GM19193 (cell line): Measurements from ENCODE around the gene OBP2A.

ENCODE experiments used
- POLR2A ChIP-seq: IDR thresholded peaks from 4 replicates; pipeline ENCODE4 v1.6.1; 2011; ENCODE audit not compliant: insufficient read depth, insufficient read length; ENCODE audit errors: extremely low read depth

Gene OBP2A

GRCh38 chr9:135505406-135506187 lies 40.3 kb upstream of the OBP2A start:
- TF ChIP-seq POLR2A, result no peak

DNA sequence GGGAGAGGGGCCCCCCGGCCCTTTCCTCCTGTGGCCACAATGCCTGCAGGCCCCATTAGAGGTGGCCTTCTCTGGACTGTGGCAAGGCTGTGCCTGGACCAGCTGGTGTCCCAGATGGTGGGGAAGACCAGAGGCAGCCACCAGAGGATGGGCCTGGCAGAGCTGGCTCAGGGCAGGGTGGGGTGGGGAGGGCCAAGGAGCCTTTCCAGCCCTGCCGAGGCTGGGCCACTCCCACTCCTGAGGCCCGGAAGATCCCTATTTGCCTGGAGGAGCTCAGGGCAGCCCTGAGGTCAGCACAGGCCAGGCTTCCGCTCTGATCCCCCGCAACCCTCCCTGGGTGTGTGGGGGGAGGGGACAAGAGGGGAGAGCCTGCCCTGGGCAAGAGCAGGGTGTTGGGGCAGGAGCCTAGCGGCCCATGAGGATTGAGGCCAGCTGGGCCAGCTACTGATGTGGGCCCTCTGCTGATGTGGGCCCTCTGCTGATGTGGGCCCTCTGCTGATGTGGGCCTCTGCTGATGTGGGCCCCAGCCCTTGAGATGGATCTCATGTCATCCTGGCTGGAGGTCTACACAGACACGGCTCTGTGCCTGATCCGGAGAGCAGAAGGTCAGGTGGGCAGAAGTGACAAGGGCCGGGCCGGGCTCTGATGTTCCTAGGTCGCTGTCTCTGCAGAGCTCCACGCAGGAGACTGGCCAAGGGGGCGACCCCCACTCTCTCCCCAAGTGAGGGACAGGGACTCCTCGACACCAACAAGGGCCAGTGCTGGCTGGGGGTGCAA lies 39.4 kb upstream of the OBP2A start:
- no peak for TF ChIP-seq POLR2A

- TF ChIP-seq POLR2A, result no peak
These were observed 38.6 kb upstream of the OBP2A start for GRCh38 chr9:135507104-135508035.

DNA sequence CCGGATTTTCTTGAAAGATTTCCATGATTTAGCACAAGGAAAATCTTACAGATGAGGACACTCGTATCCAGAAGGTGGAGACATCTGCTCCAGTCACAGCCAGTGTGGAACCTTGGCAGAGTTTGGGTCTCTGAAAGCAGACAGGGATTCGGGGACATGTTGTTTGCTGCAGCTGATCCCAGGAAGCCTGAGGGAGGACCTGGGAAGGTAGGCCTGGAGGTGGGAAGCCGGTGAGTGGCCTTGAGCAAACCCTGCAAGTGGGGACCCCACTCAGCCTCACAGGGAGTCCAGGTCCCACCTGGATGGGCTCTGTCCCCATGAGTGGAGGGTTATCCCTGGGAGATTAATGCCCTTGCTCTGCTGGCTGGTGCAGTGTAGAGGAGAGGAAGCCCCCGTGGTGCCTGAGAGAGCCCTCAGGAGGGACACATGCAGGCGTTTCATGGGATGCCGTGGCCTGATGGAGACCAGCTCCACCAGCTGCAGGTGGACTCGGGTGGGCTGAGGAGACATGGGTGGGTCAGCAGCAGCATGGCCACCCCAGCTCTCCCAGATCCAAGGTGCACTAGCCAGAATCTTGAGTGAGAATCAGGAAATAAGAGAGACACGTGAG lies 37.6 kb upstream of the OBP2A start:
- no peak for TF ChIP-seq POLR2A

- TF ChIP-seq POLR2A, result no peak
These were observed 36.5 kb upstream of the OBP2A start for GRCh38 chr9:135509458-135509857.

GRCh38 chr9:135512241-135512603 lies 33.7 kb upstream of the OBP2A start:
- no peak for TF ChIP-seq POLR2A

DNA sequence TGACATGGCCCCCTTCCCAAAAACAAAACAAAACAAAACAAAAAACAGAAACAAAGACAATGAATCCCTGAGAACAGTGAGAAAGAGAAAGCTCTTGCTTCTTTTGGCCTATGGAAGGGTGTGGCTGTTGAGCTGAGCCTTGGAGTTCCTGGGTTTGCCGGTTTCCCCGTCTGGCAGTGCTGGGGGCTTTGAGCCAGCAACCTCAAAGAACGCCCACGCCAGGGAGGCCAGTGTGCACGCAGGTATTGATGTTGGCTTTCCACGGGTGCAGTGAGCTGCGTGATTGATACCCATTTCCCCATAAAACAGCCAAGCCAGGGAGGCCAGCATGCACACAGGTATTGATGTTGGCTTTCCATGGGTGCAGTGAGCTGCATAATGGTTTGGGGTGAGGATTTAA lies 33.0 kb upstream of the OBP2A start:
- TF ChIP-seq POLR2A, result no peak

DNA sequence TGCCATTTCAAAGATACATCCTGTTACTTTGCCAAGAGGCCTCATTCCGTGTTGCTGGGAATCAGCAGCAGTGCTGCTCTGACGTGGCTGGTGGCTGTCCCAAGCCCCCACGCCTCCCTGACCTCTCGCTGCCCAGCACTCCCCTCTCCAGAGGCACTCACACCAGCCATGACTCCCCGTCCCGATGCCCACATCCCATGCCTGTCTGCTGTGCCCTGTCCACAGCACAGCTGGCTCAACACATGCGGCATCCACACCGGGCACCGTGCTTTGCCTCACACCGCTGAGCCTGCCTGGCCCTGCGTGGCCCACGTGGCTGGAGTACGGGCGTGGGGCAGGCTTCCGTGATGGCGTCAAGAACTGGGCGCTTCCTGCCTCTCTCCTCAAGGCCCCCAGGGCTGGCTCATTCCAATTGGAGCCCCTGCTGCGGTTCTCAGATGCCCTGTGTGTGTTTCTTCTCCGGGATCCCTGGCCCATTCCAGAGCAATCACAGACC lies 32.5 kb upstream of the OBP2A start:
- TF ChIP-seq POLR2A, result no peak

- TF ChIP-seq POLR2A, result no peak
These were observed 31.4 kb upstream of the OBP2A start for GRCh38 chr9:135514342-135515082.

- no peak for TF ChIP-seq POLR2A
These were observed 30.6 kb upstream of the OBP2A start for GRCh38 chr9:135515083-135515951.

DNA sequence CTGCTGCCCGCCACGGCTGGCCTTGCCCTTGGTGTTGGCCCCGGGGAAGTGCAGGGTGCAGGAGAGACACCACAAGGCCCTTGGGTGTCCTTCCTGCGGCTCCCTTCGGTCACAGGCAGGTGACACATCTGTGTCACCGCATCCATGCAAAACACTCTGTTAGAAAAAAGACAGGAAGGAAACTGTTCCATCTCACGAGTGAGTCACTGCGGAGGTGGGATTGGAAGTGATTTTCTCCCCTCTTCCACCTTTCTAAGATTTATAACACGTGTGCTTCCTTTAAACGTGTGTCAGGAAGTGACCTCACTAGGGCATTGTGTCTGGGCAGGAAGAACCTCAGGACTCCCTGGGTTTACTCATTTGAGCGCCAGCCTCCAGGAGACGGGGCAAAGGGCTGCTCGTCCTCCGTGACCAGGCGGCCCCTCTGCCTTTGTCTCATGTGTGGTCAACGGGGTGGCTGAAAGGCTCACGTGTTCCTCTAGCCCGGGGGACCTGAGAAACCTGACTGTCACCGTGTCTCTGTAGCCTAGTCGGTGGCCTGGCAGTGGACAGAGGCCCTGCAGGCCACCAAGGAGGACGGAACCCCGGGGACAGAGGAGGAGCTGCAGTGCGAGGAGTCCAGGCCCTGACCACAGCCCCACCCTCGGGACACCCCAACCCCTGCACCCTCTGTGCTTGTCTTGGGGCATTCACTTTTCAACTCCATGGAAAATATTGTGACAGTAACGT lies 29.6 kb upstream of the OBP2A start:
- TF ChIP-seq POLR2A, result no peak

GRCh38 chr9:135517407-135517822 lies 28.5 kb upstream of the OBP2A start:
- TF ChIP-seq POLR2A, result no peak
